Sigmoid colon (tissue), 4 donors: ENCODE results near the gene ZFP3.
"Not testable (repeated sequence)": the region's sequence is repeated elsewhere in the genome, so short reads cannot be mapped to it uniquely, and the experiment has no call there.

Source experiments
- CTCF ChIP-seq, 4 experiments: fragments of 450-650 bp in 3 of 4; fragments of 200-600 bp in 1 of 4; IDR thresholded peaks; one replicate each; pipeline ENCODE4 v1.5.1; 2016 to 2019; ENCODE audit warnings: antibody characterized with exemption in 4 of 4, mild to moderate bottlenecking in 3 of 4, moderate library complexity in 2 of 4
- POLR2AphosphoS5 ChIP-seq, 4 donors: sonication (generic); formaldehyde crosslinking; IDR thresholded peaks; one replicate each; pipeline ENCODE4 v1.6.1; 2017; ENCODE audit warnings: antibody characterized with exemption in 4 of 4

GRCh38 chr17:5136580-5137412, 58.5 kb downstream of the ZFP3 start:
- not testable (repeated sequence) for TF ChIP-seq POLR2AphosphoS5, CTCF (IDR thresholded peaks at IDR 0.05)
